NCI-H345 (cell line): ENCODE data around the gene HNRNPA3.

Experiments
- DNase-seq: peaks from one replicate; lab custom pipeline; 2025; lab: John Stamatoyannopoulos, UW

Gene HNRNPA3

DNA sequence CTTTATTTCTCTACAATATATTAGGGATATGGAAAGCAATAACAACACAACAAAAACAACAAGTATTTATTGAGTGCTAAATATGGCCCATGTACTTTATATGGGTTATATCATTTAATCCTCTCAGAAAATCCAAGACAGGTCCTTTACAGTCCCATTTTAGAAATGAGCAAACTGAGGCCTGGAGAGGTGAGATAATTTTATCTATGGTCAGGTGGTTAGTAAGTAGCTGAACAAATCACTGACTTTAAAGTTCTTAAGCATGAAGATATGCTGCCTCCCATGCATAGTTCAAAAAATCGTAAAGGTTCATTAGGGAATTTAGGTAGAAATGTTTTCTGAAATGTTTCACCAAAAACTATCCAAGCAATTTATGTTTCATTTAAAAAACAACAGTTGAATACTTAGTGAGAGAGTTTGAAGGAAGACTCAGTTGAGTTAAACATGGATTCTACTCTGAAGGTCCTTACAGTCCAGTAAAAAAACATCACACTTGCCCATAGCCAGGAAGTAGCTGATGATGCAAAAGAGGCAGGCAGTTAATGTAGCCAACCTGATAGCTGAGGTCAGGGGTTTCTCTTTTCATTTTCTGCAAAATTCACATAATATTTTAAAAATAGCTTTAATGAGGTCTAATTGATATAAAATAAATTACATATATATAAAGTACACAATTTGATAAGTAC, 59.5 kb downstream of the HNRNPA3 start:
- DNase-seq: no peak

DNA sequence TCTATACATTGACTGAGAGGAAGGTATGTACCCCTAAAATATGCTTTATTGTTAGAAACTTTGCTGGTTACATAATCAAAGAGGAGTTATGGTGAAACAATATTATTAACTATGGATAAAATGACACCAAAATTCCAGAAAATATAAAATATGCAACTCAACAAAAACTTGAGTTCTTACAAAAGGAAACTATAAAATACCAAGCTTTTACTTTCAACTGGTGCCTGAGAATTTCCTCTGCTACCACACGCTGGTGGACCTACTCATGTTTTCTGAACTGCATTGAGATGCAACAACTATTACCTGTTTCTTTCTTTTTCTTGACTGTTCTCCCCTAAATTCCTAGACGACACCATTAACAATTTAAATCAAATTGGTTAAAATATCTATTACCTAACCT, 60.2 kb downstream of the HNRNPA3 start:
- DNase-seq: no peak

DNA sequence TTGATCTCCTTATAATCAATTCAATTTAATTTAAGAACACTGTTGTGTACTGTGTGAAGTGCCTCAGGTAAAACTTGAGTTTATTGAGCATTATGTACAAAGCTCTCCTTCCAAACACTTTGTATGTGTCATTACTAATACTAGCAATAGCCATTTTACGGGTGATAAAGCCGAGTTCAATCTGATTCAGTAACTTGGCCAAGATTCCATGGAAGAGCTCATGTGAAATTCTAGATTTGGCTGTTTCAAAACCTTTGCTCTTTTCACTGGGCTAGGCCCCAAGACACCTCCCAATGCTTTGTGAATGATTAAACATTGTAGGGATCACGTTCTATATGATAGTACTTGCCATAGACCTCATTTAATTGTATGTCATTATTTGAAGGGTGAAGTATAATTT, 60.8 kb downstream of the HNRNPA3 start:
- no peak for DNase-seq
